MV-4-11 (cell line): ENCODE data around the gene ALDH1L1.

Source experiments
- DNase-seq: peaks from one replicate; lab custom pipeline; 2025; lab: John Stamatoyannopoulos, UW

ALDH1L1 gene

DNA sequence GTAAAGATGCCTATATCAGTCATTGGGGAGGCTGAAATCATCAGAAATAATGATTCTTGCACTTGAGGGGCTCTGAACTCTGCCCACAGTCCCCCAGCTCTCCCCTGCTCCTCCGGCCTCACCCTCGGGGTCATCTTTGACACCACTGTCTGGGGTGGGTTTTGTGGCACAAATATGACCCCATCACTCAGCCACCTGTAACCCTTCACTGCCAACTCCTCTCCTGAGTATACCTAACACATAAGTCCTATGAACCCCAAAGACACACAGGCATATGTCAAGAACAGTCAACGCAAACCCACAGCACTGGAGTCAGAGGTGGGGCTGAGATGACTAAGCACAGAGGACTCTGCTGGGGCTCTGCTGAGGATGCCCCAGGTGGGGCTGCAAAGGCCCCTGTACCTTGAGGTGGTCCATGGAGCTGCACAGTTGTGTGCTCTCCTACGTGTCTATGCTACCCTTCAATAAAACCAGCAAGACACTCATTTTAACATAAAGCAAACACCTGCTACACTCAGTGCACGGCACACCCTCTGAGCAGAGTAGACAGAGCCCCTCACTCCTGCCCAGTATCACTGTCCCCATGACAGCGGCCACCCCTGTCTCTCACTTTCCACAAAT is 126.3 kb downstream of the ALDH1L1 start:
- no peak for DNase-seq
